ENCODE measurements around the gene DTX3L.

DTX3L gene

GRCh38 chr3:122608916-122609315, 44.8 kb downstream of the DTX3L start:
- no peak for DNase-seq

- DNase-seq, result peak in 1 of 2 donors; percentile 35
These were observed 45.8 kb downstream of the DTX3L start for GRCh38 chr3:122609798-122610559.

DNA sequence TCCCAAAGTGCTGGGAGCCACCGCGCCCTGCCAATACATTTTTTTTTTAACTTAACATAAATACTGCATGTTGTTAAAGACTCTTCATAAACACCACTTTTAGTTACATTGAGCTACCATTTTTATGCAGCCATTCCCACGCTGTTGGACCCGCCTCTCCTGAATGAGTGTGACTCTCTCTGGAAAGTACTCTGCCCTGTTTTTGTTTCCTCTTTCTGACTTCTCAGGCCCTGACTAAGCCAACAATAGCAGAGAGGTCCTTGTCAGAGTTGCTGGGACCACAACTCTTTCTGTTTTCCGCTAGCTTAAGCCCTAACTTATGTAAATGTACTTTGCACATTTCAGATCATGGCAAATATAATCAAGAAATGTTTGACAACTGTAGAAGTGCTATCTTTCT, 48.6 kb downstream of the DTX3L start:
- DNase-seq, result no peak

DNA sequence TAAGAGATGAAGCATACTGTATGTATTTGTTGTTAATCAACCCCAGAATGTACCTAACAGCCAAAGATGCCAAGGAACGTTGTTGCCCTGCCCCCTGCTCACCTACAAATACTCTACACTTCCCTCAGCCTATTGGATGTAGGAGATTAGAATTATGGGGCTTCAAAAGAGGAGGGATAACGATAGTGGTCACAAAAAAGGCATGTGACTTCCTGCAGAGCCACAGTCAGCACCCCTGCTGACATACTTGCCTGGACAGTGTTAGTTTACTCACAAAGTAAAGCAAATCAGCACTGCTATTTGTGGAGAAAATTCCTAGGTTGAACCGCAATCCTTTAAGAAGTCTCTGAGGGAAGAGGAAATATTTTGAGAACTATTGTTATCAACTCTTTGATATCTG, 51.2 kb downstream of the DTX3L start:
- no peak for DNase-seq

DNA sequence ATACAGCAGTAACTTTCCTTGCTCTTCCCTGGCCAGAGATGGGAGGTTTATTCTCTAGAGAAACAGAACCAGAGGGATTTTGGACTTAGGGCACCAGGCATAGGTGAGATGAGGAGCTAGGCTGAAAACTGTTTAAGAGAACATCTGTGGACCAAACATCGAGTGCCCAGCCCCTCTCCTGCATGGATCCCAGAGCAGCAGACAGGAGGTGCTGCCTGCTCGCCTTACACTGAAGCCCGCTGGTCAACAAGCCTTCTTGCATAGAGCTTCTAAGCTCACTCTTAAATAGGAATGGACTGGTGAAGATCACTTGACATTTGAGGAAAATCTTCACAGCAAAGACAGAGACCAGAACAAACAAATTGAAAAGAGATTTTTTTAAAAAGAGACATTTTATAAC, 54.5 kb downstream of the DTX3L start:
- no peak for DNase-seq

- no peak for DNase-seq
These were observed 54.9 kb downstream of the DTX3L start for GRCh38 chr3:122619040-122619439.

- DNase-seq, result no peak
These were observed 56.3 kb downstream of the DTX3L start for GRCh38 chr3:122620399-122620798.

DNA sequence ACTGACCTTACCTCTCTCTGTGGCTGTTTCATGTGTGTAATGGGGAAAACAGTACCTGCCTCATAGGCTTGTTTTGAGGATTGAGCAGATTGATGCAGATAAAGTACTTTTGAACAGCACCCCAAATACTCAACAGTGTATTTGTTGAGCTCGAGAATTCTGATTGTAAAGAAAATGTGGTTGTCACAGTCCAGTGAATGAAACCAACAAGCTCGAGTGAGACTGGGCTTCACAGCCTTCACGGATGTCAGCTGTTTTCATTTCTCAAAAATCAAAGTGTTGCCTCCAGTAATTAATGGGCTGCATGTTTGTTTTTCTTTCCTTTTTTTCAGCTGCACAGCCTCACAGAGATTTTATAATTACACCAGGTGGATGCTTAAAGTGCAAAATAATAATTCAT, 57.0 kb downstream of the DTX3L start:
- DNase-seq, result no peak

DNA sequence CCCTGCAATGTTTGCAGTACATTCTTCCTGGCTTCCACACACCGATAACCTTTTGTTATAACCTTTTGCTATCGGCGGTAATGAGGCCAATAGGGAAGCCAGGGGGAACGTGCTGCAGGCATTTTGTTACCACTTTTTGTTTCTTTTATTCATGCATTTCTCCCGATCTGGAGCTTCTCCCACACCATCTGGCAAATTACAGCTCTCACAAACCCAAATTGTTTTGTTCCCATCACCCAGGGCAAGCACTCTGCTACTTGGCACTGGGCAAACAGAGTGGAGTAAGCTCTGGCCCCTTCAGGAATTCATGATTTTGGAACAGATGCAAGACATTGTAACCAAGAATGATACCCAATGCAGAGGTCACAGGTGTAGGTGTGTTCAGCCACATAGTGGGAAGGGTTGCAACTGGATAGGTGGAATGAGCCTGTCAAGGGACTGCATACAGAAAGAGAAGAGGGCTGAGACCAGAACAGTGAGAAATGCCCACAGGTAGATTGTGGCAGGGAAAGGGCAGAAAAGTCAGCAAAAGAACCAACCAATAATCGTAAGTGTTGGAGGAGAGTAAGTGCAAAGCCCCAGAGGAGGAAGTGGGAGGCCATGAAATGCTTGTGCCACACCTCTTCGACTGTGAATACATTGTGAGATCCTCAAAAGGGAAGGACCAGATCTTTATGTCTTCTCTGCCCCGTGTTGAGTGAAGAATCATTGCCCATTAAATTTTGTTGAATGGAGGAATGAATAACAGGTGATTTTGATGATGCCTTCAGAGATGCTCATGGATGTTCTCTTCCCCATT, 59.1 kb downstream of the DTX3L start:
- DNase-seq, result no peak

Data from CD4-positive, alpha-beta T cell treated with Interleukin-4 for 1 hour (primary cell).